ENCODE measurements around the gene TELO2.

The TELO2 gene

DNA sequence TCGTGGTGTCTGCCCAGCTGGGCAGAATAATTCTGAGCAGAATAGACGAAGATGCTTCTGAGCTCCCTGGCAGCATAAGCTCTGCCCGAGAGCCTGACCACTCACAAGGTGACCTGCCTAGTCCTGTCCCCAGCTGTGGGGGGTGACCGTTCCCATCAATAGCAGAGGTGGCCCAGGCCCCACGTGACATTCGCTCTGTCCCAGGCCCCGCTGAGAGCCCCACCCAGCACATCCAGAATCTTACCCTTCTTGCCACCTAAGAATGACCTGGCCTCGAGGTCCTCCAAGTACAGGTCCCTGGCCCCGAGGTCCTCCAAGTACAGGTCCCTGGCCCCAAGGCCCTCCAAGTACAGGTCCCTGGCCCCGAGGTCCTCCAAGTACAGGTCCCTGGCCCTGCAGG is 39.6 kb downstream of the TELO2 start:
- POLR2A ChIA-PET: interaction anchor here (1.3 kb wide), 1 partner anchor 20 kb away, joined by 3 read pairs; no protein-coding TSS in a partner anchor
- CTCF ChIA-PET: no interaction called here
- no peaks in the 10 kb centered on the region for H3K9me3 ChIP-seq (ENCODE audit: control insufficient read depth, insufficient read depth, low read depth, low read length)
- H3K4me3 ChIP-seq (ENCODE audit: low read depth, low read length): no peak overlapping the region
- no peak overlapping the region for H3K27ac ChIP-seq (ENCODE audit: extremely low read depth, low read depth, low read length)
- TF ChIP-seq, protein P1, sequence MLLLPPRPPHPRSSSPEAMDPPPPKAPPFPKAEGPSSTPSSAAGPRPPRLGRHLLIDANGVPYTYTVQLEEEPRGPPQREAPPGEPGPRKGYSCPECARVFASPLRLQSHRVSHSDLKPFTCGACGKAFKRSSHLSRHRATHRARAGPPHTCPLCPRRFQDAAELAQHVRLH (tag by site-specific recombination; IDR thresholded peaks at IDR 0.05): no peak
- TF ChIP-seq ZNF555 (tag by site-specific recombination; conservative IDR thresholded peaks at IDR 0.05) (no peak), WT1 (tag by site-specific recombination; IDR thresholded peaks at IDR 0.05) (no peak), ZNF544 (tag by site-specific recombination; IDR thresholded peaks at IDR 0.05) (no peak), GLI4 (tag by site-specific recombination; IDR thresholded peaks at IDR 0.05) (no peak), ZNF426 (tag by site-specific recombination; IDR thresholded peaks at IDR 0.05) (no peak), ZSCAN18 (tag by site-specific recombination; IDR thresholded peaks at IDR 0.05) (no peak), ZNF202 (tag by site-specific recombination; IDR thresholded peaks at IDR 0.05; ENCODE audit: borderline replicate concordance) (no peak), ZNF433 (tag by site-specific recombination; IDR thresholded peaks at IDR 0.05; ENCODE audit: low read depth) (no peak), GLI2 (tag by site-specific recombination; IDR thresholded peaks at IDR 0.05; ENCODE audit: borderline replicate concordance, low read depth) (no peak), SALL2 (tag by site-specific recombination; IDR thresholded peaks at IDR 0.05; ENCODE audit: borderline replicate concordance) (no peak), ZNF560 (tag by site-specific recombination; IDR thresholded peaks at IDR 0.05; ENCODE audit: borderline replicate concordance) (no peak), ZNF350 (tag by site-specific recombination; IDR thresholded peaks at IDR 0.05) (no peak), ZNF521 (tag by site-specific recombination; IDR thresholded peaks at IDR 0.05) (no peak), ZNF335 (tag by site-specific recombination; conservative IDR thresholded peaks at IDR 0.05) (no peak), ZBTB7A (tag by site-specific recombination; IDR thresholded peaks at IDR 0.05; ENCODE audit: low read depth) (no peak)
- H3K36me3 ChIP-seq (ENCODE audit: control insufficient read depth in 2 of 2, insufficient read depth in 1 of 2, low read length in 2 of 2): no peaks in the 10 kb centered on the region
- no peaks in the 10 kb centered on the region for H3K4me1 ChIP-seq (ENCODE audit: control insufficient read depth, insufficient read depth, low read length)

DNA sequence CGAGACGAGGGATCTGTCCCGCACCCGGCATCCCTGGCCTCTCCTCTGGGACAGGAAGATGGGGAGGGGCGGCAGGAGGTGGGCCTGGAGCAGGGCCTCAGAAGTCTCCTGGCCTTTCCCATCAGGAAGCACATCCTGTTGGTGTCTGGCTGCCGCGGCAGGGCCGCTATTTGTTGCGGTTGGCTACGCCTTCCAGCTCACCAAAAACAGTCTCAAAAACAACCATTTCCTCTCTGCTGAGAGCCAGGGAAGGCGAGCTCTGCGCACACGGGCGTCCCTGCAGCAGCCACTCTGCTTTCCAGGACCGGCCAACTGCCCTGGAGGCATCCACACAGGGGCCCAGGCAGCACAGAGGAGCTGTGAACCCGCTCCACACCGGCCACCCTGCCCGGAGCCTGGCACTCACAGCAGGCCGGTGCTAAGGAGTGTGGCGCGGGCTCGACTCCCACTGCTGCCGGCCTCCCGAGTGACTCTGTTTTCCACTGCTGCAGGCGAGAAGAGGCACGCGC is 40.3 kb downstream of the TELO2 start, which contains the start of gene TMEM204:
Gene TMEM204 (plus strand): TSS at position 224 of the 509 bp plus-strand sequence. CDS start 610 bp downstream, outside the sequence.
- Histone ChIP-seq H3K4me3 (ENCODE audit: low read depth, low read length) (no peak within 1 kb of the TSS), H3K36me3 (ENCODE audit: control insufficient read depth in 2 of 2, insufficient read depth in 1 of 2, low read length in 2 of 2) (no peaks in the 10 kb centered on the region), H3K4me1 (ENCODE audit: control insufficient read depth, insufficient read depth, low read length) (no peaks in the 10 kb centered on the region), H3K27ac (ENCODE audit: extremely low read depth, low read depth, low read length) (no peak within 1 kb of the TSS), H3K9me3 (ENCODE audit: control insufficient read depth, insufficient read depth, low read depth, low read length) (no peaks in the 10 kb centered on the region)
- ChIA-PET CTCF (no interaction called here), POLR2A (no interaction called here)
- TF ChIP-seq ZSCAN30 (tag by site-specific recombination; IDR thresholded peaks at IDR 0.05): no peak
- no peak for TF ChIP-seq ZNF391 (tag by site-specific recombination; IDR thresholded peaks at IDR 0.05; ENCODE audit: borderline replicate concordance, low read depth)
- TF ChIP-seq ZNF335 (tag by site-specific recombination; conservative IDR thresholded peaks at IDR 0.05): no peak
- TF ChIP-seq ZBTB48 (tag by site-specific recombination; IDR thresholded peaks at IDR 0.05): no peak
- TF ChIP-seq ZSCAN4 (tag by site-specific recombination; IDR thresholded peaks at IDR 0.05): no peak
- no peak for TF ChIP-seq HOXD13 (CRISPR knock-in tag; IDR thresholded peaks at IDR 0.05; ENCODE audit: borderline replicate concordance)
- TF ChIP-seq ZBTB44 (tag by site-specific recombination; IDR thresholded peaks at IDR 0.05): no peak
- TF ChIP-seq ZNF561 (tag by site-specific recombination; IDR thresholded peaks at IDR 0.05; ENCODE audit: borderline replicate concordance): no peak
- TF ChIP-seq KLF16 (tag by site-specific recombination; IDR thresholded peaks at IDR 0.05): no peak
- TF ChIP-seq ZNF776 (tag by site-specific recombination; IDR thresholded peaks at IDR 0.05; ENCODE audit: borderline replicate concordance): no peak
- no peak for TF ChIP-seq KLF10 (tag by site-specific recombination; IDR thresholded peaks at IDR 0.05)
- no peak for TF ChIP-seq ZBTB17 (tag by site-specific recombination; IDR thresholded peaks at IDR 0.05)
- TF ChIP-seq ZNF18 (tag by site-specific recombination; IDR thresholded peaks at IDR 0.05): no peak
- TF ChIP-seq GLI4 (tag by site-specific recombination; IDR thresholded peaks at IDR 0.05): no peak
- no peak for TF ChIP-seq ZNF302 (tag by site-specific recombination; IDR thresholded peaks at IDR 0.05; ENCODE audit: low read depth)
- TF ChIP-seq ZNF175 (tag by site-specific recombination; IDR thresholded peaks at IDR 0.05): no peak
- no peak for TF ChIP-seq ZNF146 (tag by site-specific recombination; IDR thresholded peaks at IDR 0.05)
